H1 (cell line): ENCODE measurements around the gene TFF3. TPM values are rescaled to one million over a fixed set of nuclear protein-coding genes. Genes with fewer than 3 reads are reported as not detected.

Experiments used
- CTCF ChIA-PET: fragments of 300-600 bp; sonication (Branson Sonifier 250); formaldehyde crosslinking; loops from one replicate; lab custom pipeline; 2021; ENCODE audit not compliant: partially characterized antibody; lab: Charles Lee
- POLR2A ChIA-PET: fragments of 300-600 bp; sonication (Branson Sonifier 250); formaldehyde crosslinking; loops from one replicate; lab custom pipeline; 2021; ENCODE audit warnings: inconsistent platforms; ENCODE audit not compliant: partially characterized antibody; lab: Charles Lee
- DNase-seq, 2 experiments: peaks; one replicate each; pipeline versions ENCODE4 v3.0.0 to v3.0.0-alpha.2; 2010 to 2022; ENCODE audit warnings: low spot score in 2 of 2, low read depth in 1 of 2, mixed read lengths in 1 of 2
- FAIRE-seq: peaks from 2 replicates; lab custom pipeline; 2011; peaks lifted over from hg19 to GRCh38; lab: Jason Lieb, UNC
- H2AFZ ChIP-seq: 2 replicates; pipeline ENCODE4 v1.8.1; 2012; ENCODE audit warnings: low read length, inconsistent platforms
- H2AK5ac ChIP-seq: 2 replicates; pipeline ENCODE4 v1.6.1; 2013; ENCODE audit warnings: low read depth, low read length
- H2BK120ac ChIP-seq: replicated peaks from 2 replicates; pipeline ENCODE3; 2013; ENCODE audit warnings: low read depth, low read length, inconsistent platforms
- H2BK12ac ChIP-seq: 2 replicates; pipeline ENCODE4 v1.6.1; 2013; ENCODE audit warnings: low read depth, low read length
- H2BK15ac ChIP-seq: 2 replicates; pipeline ENCODE4 v1.6.1; 2013; ENCODE audit warnings: low read length
- H2BK20ac ChIP-seq: 2 replicates; pipeline ENCODE4 v1.6.1; 2013; ENCODE audit warnings: low read length
- H2BK5ac ChIP-seq: 2 replicates; pipeline ENCODE4 v1.6.1; 2013; ENCODE audit warnings: low read depth, low read length
- H3K14ac ChIP-seq: 2 replicates; pipeline ENCODE4 v1.6.1; 2013; ENCODE audit warnings: inconsistent platforms; ENCODE audit not compliant: insufficient read length
- H3K18ac ChIP-seq: 2 replicates; pipeline ENCODE4 v1.6.1; 2013; ENCODE audit warnings: low read length; ENCODE audit errors: extremely low read depth
- H3K23ac ChIP-seq: 2 replicates; pipeline ENCODE4 v1.6.1; 2013; ENCODE audit warnings: inconsistent platforms; ENCODE audit not compliant: insufficient read length
- H3K23me2 ChIP-seq: 2 replicates; pipeline ENCODE4 v1.6.1; 2013; ENCODE audit warnings: low read depth, low read length
- H3K27ac ChIP-seq: 2 replicates; pipeline ENCODE4 v1.6.1; 2011; ENCODE audit warnings: low read depth, low read length, inconsistent platforms
- H3K27me3 ChIP-seq, 4 experiments: replicated peaks in 1 of 4; 1 replicate in 1 of 4; 2 replicates in 3 of 4; pipeline versions ENCODE4 v1.6.1 to v1.8.1; 2011 to 2013; ENCODE audit warnings: low read length in 3 of 4, mild to moderate bottlenecking in 3 of 4, inconsistent platforms in 2 of 4, mixed read lengths in 2 of 4, moderate library complexity in 1 of 4; ENCODE audit not compliant: control insufficient read depth in 3 of 4, insufficient read depth in 3 of 4; ENCODE audit errors: extremely low read depth in 1 of 4
- H3K36me3 ChIP-seq, 4 experiments: 2 replicates each; pipeline versions ENCODE4 v1.6.1 to v1.8.1; 2011 to 2013; ENCODE audit warnings: mild to moderate bottlenecking in 4 of 4, low read length in 3 of 4, moderate library complexity in 2 of 4, control low read depth in 1 of 4, inconsistent platforms in 1 of 4; ENCODE audit not compliant: insufficient read depth in 4 of 4, control insufficient read depth in 2 of 4
- H3K4ac ChIP-seq: replicated peaks from 2 replicates; pipeline ENCODE3; 2013; ENCODE audit warnings: low read length, low read depth, mixed read lengths, inconsistent platforms; ENCODE audit not compliant: insufficient read length
- H3K4me1 ChIP-seq, 4 experiments: replicated peaks in 1 of 4; 1 replicate in 1 of 4; 2 replicates in 3 of 4; pipeline versions ENCODE4 v1.6.1 to v1.8.1; 2011 to 2013; ENCODE audit warnings: low read length in 3 of 4, inconsistent platforms in 2 of 4, mixed read lengths in 1 of 4; ENCODE audit not compliant: insufficient read depth in 4 of 4, control insufficient read depth in 3 of 4
- H3K4me2 ChIP-seq, 2 experiments: 2 replicates each; pipeline versions ENCODE4 v1.6.1 to v1.8.1; 2011 to 2013; ENCODE audit warnings: low read depth in 2 of 2, low read length in 2 of 2, control low read depth in 1 of 2, inconsistent platforms in 1 of 2, mild to moderate bottlenecking in 1 of 2; ENCODE audit not compliant: insufficient read depth in 1 of 2
- H3K4me3 ChIP-seq, 4 experiments: fragments of 200-600, 300-600 bp in 1 of 4; sonication (generic), shearing (Covaris generic), sonication (Bioruptor Twin) in 1 of 4; 2 replicates each; pipeline versions ENCODE4 v1.5.1 to v1.8.1; 2011 to 2016; ENCODE audit warnings: low read length in 4 of 4, low read depth in 3 of 4, control low read depth in 2 of 4, inconsistent platforms in 2 of 4, mild to moderate bottlenecking in 2 of 4, mixed read lengths in 1 of 4, moderate library complexity in 1 of 4; ENCODE audit not compliant: insufficient read depth in 2 of 4; ENCODE audit errors: extremely low read depth in 1 of 4
- H3K56ac ChIP-seq: replicated peaks from 2 replicates; pipeline ENCODE3; 2013; ENCODE audit warnings: low read depth, mild to moderate bottlenecking, mixed read lengths, low read length, inconsistent platforms; ENCODE audit not compliant: insufficient read length
- H3K79me1 ChIP-seq: 2 replicates; pipeline ENCODE4 v1.6.1; 2013; ENCODE audit warnings: low read depth, low read length, control low read depth
- H3K79me2 ChIP-seq, 2 experiments: 2 replicates each; pipeline versions ENCODE4 v1.6.1 to v1.8.1; 2012 to 2013; ENCODE audit warnings: low read length in 2 of 2, mild to moderate bottlenecking in 2 of 2, inconsistent platforms in 1 of 2; ENCODE audit not compliant: insufficient read depth in 2 of 2, control insufficient read depth in 1 of 2
- H3K9ac ChIP-seq, 4 experiments: replicated peaks in 1 of 4; 1 replicate in 1 of 4; 2 replicates in 3 of 4; pipeline versions ENCODE4 v1.6.1 to v1.8.1; 2011 to 2013; ENCODE audit warnings: low read depth in 3 of 4, low read length in 3 of 4, control low read depth in 2 of 4, mild to moderate bottlenecking in 2 of 4, moderate library complexity in 2 of 4, inconsistent platforms in 1 of 4; ENCODE audit errors: extremely low read depth in 1 of 4
- H3K9me3 ChIP-seq, 2 experiments: 2 replicates each; pipeline versions ENCODE4 v1.6.1 to v1.8.1; 2012 to 2013; ENCODE audit warnings: mild to moderate bottlenecking in 2 of 2, moderate library complexity in 2 of 2, control low read depth in 1 of 2, inconsistent platforms in 1 of 2, low read depth in 1 of 2, low read length in 1 of 2, mixed read lengths in 1 of 2; ENCODE audit not compliant: insufficient read depth in 2 of 2
- H4K20me1 ChIP-seq, 2 experiments: replicated peaks in 1 of 2; 2 replicates each; pipeline versions ENCODE3 to v1.8.1; 2011 to 2013; ENCODE audit warnings: inconsistent platforms in 2 of 2, low read length in 2 of 2, mild to moderate bottlenecking in 1 of 2; ENCODE audit not compliant: insufficient read depth in 2 of 2, control insufficient read depth in 1 of 2
- H4K5ac ChIP-seq: 2 replicates; pipeline ENCODE4 v1.6.1; 2013; ENCODE audit warnings: low read length, low read depth, mixed read lengths, inconsistent platforms; ENCODE audit not compliant: insufficient read length
- H4K8ac ChIP-seq: 2 replicates; pipeline ENCODE4 v1.8.0; 2013; ENCODE audit warnings: mild to moderate bottlenecking, moderate library complexity, low read length, inconsistent platforms; ENCODE audit not compliant: insufficient read depth; ENCODE audit errors: extremely low read depth
- H4K91ac ChIP-seq: replicated peaks from 2 replicates; pipeline ENCODE3; 2013; ENCODE audit warnings: low read length, mixed read lengths, inconsistent platforms; ENCODE audit not compliant: insufficient read length
- BACH1 ChIP-seq: IDR thresholded peaks from 2 replicates; pipeline ENCODE4 v1.6.1; 2012; ENCODE audit warnings: low read length, improper control_type of control experiment
- EGR1 ChIP-seq: IDR thresholded peaks from 2 replicates; pipeline ENCODE4 v1.6.1; 2011; ENCODE audit warnings: low read depth, low read length, borderline replicate concordance
- RNF2 ChIP-seq: fragments of 200-900, 300-1000 bp; sonication (generic); IDR thresholded peaks from 2 replicates; pipeline ENCODE4 v1.7.1; 2016; ENCODE audit warnings: borderline replicate concordance, low read depth, mild to moderate bottlenecking, antibody characterized with exemption, low read length; ENCODE audit not compliant: poor library complexity, severe bottlenecking; ENCODE audit errors: missing control alignments
- SRF ChIP-seq: IDR thresholded peaks from 2 replicates; pipeline ENCODE4 v1.6.1; 2011; ENCODE audit warnings: mild to moderate bottlenecking, low read depth, low read length, moderate library complexity
- TBP ChIP-seq: IDR thresholded peaks from 2 replicates; pipeline ENCODE4 v1.6.1; 2011; ENCODE audit warnings: low read depth, low read length, improper control_type of control experiment
- ZNF274 ChIP-seq: IDR thresholded peaks from 2 replicates; pipeline ENCODE4 v1.7.0; 2012; ENCODE audit warnings: low read length, borderline replicate concordance; ENCODE audit errors: extremely low read depth
- WGBS, 2 experiments: shearing (Covaris generic) in 1 of 2; methylation state at CpG; one replicate each; pipeline versions ENCODE4 v1.1.6 to v1.1.7; 2013 to 2015; ENCODE audit warnings: low lambda C conversion rate in 2 of 2, mixed read lengths in 2 of 2, inconsistent platforms in 1 of 2, low coverage in 1 of 2, missing lambda C conversion rate in 1 of 2; ENCODE audit not compliant: insufficient replicate concordance in 2 of 2, insufficient coverage in 1 of 2, insufficient read length in 1 of 2; ENCODE audit errors: extremely low coverage in 1 of 2, missing lambda C conversion rate in 1 of 2; 5-methylcytosine and 5-hydroxymethylcytosine counted together
- polyA plus RNA-seq, 7 experiments: library from polyadenylated mRNA; depleted of rRNA in 3 of 7; stranded (reverse) in 5 of 7; unstranded in 2 of 7; fragments of >200 nt in 5 of 7; fragments of 200-250 nt in 2 of 7; gene quantifications; 1 replicate in 5 of 7; 2 replicates in 1 of 7; 4 replicates in 1 of 7; pipeline versions ENCODE4 v1.2.1 to v1.2.3, GENCODE V29; 2011 to 2013; ENCODE audit warnings: missing spikeins in 2 of 7, mixed read lengths in 2 of 7
- total RNA-seq: library from RNA; stranded (reverse); fragmentation: NEBNext Ultra II Directional; extraction: Animal tissue kit (Norgen Biotek cat#: 25700); gene quantifications from 2 replicates; pipeline ENCODE4 v1.2.1, GENCODE V29; 2021

Gene TFF3
- total and polyA plus RNA-seq, 2 of the 8 experiments (the other 6 are each of a cell fraction or from before 2014, with no cell fraction given), result 1.7 to 6.7 TPM

DNA sequence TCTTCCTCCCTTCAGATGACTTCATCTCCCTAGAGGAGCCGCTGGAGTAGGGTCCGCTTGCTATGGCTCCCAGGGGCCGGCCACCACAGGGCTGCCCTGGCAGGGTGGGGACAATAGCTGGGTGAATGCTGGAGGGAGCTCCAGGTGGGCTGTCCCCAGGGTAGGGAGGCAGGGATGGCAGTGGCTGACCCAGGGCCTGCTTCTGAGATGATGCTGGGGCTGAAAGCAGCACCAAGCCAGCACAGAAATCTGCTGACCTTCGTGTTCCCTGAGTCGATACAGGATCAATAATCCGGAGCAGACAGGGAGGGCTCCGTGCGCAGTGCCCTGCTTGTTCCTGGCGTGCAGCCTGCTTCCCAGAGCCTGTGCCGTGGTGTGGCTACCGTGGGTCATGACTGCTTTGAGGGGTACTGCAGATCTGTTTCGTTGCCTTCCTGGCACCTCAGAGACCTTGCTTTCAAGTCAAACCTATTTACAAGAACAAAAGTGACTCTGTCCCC lies 34.0 kb downstream of the TFF3 start:
- H3K27me3 ChIP-seq, result no peaks in the 10 kb centered on the region
- H2AFZ ChIP-seq, result no peak overlapping the region
- ChIA-PET CTCF (interaction anchor here (1.0 to 2.0 kb wide), 5 partner anchors 10 to 28 kb away, joined by 3 to 7 read pairs (median 3); no protein-coding TSS in a partner anchor), POLR2A (no interaction called here)
- H3K23me2 ChIP-seq, result no peaks in the 10 kb centered on the region
- TF ChIP-seq EGR1, result no peak
- no peak for TF ChIP-seq RNF2
- no peak for TF ChIP-seq ZNF274
- TF ChIP-seq TBP, result no peak
- no peak for TF ChIP-seq BACH1
- TF ChIP-seq SRF, result no peak
- H4K20me1 ChIP-seq, result no peaks in the 10 kb centered on the region
- FAIRE-seq, result no peak
- no peak overlapping the region for H3K56ac ChIP-seq
- DNase-seq, result no peak
- H4K91ac ChIP-seq, result no peak overlapping the region
- no peak overlapping the region for H3K4ac ChIP-seq
- no peak overlapping the region for H3K9ac ChIP-seq
- H3K4me2 ChIP-seq, result no peak overlapping the region
- no peak overlapping the region for H3K27ac ChIP-seq
- no peaks in the 10 kb centered on the region for H3K36me3 ChIP-seq
- H2BK5ac ChIP-seq, result no peak overlapping the region
- H4K5ac ChIP-seq, result no peak overlapping the region
- no peak overlapping the region for H2BK120ac ChIP-seq
- H3K79me2 ChIP-seq, result no peaks in the 10 kb centered on the region
- H3K9me3 ChIP-seq, result no peaks in the 10 kb centered on the region
- no peaks in the 10 kb centered on the region for H3K4me1 ChIP-seq
- WGBS, 2 experiments, result 89% methylated on average over 12 of the region's 12 CpGs; no CpG with 5 or more reads in 1 of the 2 experiments
- no peak overlapping the region for H2AK5ac ChIP-seq
- H2BK15ac ChIP-seq, result no peak overlapping the region
- no peak overlapping the region for H3K4me3 ChIP-seq
- no peak overlapping the region for H2BK20ac ChIP-seq
- H3K79me1 ChIP-seq, result no peaks in the 10 kb centered on the region
- no peak overlapping the region for H3K18ac ChIP-seq
- H2BK12ac ChIP-seq, result no peak overlapping the region
- H3K14ac ChIP-seq, result no peak overlapping the region
- H3K23ac ChIP-seq, result no peak overlapping the region
- H4K8ac ChIP-seq, result 0 out of 2 replicates have a peak overlapping the region, but pooled peaks have one; percentile 57
